Neural progenitor cell (in vitro differentiated cells): ENCODE data around the gene RNF150. TPM values are rescaled to one million over a fixed set of nuclear protein-coding genes. Genes with fewer than 3 reads are reported as not detected.

Experiments
- DNase-seq: peaks from one replicate; pipeline ENCODE4 v3.0.0-alpha.2; 2016; ENCODE audit warnings: low spot score
- H2AFZ ChIP-seq: fragments of 200-600 bp; sonication (generic); replicated peaks from 2 replicates; pipeline ENCODE4 v1.6.1; 2016; ENCODE audit warnings: antibody characterized with exemption
- H3F3A ChIP-seq: fragments of 200-600 bp; sonication (generic); 2 replicates; pipeline ENCODE4 v1.6.1; 2016; ENCODE audit warnings: antibody characterized with exemption, low read depth
- H3K27ac ChIP-seq: fragments of 200-600 bp; sonication (generic); 2 replicates; pipeline ENCODE4 v1.5.1; 2016; ENCODE audit warnings: mild to moderate bottlenecking
- H3K27me3 ChIP-seq: fragments of 200-600 bp; sonication (generic); 2 replicates; pipeline ENCODE4 v1.6.1; 2016; ENCODE audit warnings: mild to moderate bottlenecking, moderate library complexity
- H3K36me3 ChIP-seq: fragments of 200-600 bp; sonication (generic); 2 replicates; pipeline ENCODE4 v1.5.1; 2016
- H3K4me1 ChIP-seq: fragments of 200-600 bp; sonication (generic); 2 replicates; pipeline ENCODE4 v1.6.1; 2016; ENCODE audit warnings: mixed run types
- H3K4me2 ChIP-seq: fragments of 200-600 bp; sonication (generic); 2 replicates; pipeline ENCODE4 v1.6.1; 2016
- H3K4me3 ChIP-seq: fragments of 200-600 bp; sonication (generic); 2 replicates; pipeline ENCODE4 v1.5.1; 2016
- H3K79me2 ChIP-seq: fragments of 200-600 bp; sonication (generic); 2 replicates; pipeline ENCODE4 v1.6.1; 2016; ENCODE audit warnings: low read depth
- H3K9ac ChIP-seq: fragments of 200-600 bp; sonication (generic); 2 replicates; pipeline ENCODE4 v1.6.1; 2016
- H3K9me3 ChIP-seq: fragments of 200-600 bp; sonication (generic); 2 replicates; pipeline ENCODE4 v1.5.1; 2016; ENCODE audit warnings: low read depth
- H4K20me1 ChIP-seq: fragments of 200-600 bp; sonication (generic); 2 replicates; pipeline ENCODE4 v1.6.1; 2016; ENCODE audit warnings: low read depth
- H3K27ac Mint-ChIP-seq: 3 replicates; pipeline ENCODE4 v1.8.0; 2021; ENCODE audit warnings: mixed read lengths
- H3K27me3 Mint-ChIP-seq: 2 replicates; pipeline ENCODE4 v1.8.0; 2022; ENCODE audit warnings: low read depth, mild to moderate bottlenecking, inconsistent platforms, moderate library complexity, mixed read lengths; ENCODE audit not compliant: insufficient read depth
- H3K36me3 Mint-ChIP-seq: 3 replicates; pipeline ENCODE4 v1.8.0; 2021; ENCODE audit warnings: mixed read lengths
- H3K4me1 Mint-ChIP-seq: 3 replicates; pipeline ENCODE4 v1.8.0; 2021; ENCODE audit warnings: mixed read lengths
- H3K4me3 Mint-ChIP-seq: 3 replicates; pipeline ENCODE4 v1.8.0; 2021; ENCODE audit warnings: mild to moderate bottlenecking, moderate library complexity, mixed read lengths
- H3K9me3 Mint-ChIP-seq: 3 replicates; pipeline ENCODE4 v1.8.0; 2020; ENCODE audit warnings: mixed read lengths
- EZH2 ChIP-seq: fragments of 200-600 bp; sonication (generic); IDR thresholded peaks from 2 replicates; pipeline ENCODE4 v1.6.1; 2017; ENCODE audit warnings: antibody characterized with exemption, mild to moderate bottlenecking, moderate library complexity
- EZH2phosphoT487 ChIP-seq: fragments of 200-600 bp; sonication (generic); IDR thresholded peaks from 2 replicates; pipeline ENCODE4 v1.6.1; 2017; ENCODE audit warnings: antibody characterized with exemption
- total RNA-seq: library from RNA; depleted of rRNA; stranded (reverse); fragments of >200 nt; gene quantifications from 2 replicates; pipeline ENCODE4 v1.2.3, GENCODE V29; 2015; ENCODE audit warnings: low replicate concordance
- TF ChIP-seq, protein P1 (sequence below): fragments of 200-600 bp; sonication (generic); IDR thresholded peaks from 2 replicates; pipeline ENCODE4 v1.5.1; 2017; ENCODE audit warnings: antibody characterized with exemption, mild to moderate bottlenecking

RNF150 gene
- total RNA-seq, 1 donor from 2014 or later = 1.4 TPM

DNA sequence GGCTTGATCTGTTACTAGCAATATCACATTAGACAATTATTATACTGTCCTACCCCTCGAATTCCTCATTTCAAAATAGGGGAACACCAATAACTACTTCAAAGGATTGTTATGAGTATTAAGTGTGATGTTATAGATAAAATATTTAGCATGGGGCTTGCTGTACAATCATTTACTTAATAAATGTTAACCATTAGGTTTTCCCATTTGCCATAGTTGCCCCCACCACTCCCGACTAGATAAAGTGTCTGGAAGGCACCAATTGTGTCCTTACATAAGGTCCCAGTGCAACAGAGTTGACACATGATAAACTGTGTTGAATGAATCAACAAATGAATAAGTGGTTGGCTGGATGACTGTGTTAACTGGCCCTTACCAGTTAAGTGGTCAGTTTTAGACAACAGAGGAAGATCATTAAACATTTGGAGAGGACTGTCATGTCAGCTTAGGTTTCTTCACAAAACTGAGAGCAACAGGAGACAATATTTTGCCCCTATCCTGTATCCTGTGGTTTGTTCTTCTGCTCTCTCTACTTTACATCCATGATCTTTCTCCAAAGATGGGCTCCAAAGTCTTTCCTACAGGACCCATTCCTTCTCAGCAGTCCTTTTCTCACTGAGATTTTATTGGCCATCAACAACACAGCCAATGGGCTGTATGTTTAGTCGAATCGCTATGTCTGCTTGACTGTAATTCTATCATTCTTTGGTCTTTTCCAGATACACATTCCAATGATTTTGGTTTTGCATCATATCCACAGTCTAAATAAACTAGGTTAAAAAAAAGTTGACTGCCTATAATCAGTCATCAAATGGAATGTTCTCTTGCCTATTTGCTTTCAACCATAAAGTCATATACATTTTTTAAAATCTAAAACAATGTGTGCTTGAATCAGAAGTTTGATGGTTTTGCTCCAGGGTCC, 74.4 kb downstream of the RNF150 start:
- Histone ChIP-seq H4K20me1 (no peaks in the 10 kb centered on the region), H3K79me2 (no peaks in the 10 kb centered on the region), H3K27me3 (no peaks in the 10 kb centered on the region), H3K27ac (no peak overlapping the region), H2AFZ (no peak overlapping the region), H3K4me1 (no peaks in the 10 kb centered on the region), H3K4me3 (no peak overlapping the region), H3K36me3 (no peaks in the 10 kb centered on the region), H3F3A (no peaks in the 10 kb centered on the region), H3K4me2 (no peak overlapping the region), H3K9ac (no peak overlapping the region), H3K9me3 (no peaks in the 10 kb centered on the region)
- no peak overlapping the region for H3K4me3 Mint-ChIP-seq
- no peaks in the 10 kb centered on the region for H3K36me3 Mint-ChIP-seq
- H3K27me3 Mint-ChIP-seq = no peaks in the 10 kb centered on the region
- DNase-seq = no peak
- H3K27ac Mint-ChIP-seq = no peak overlapping the region
- TF ChIP-seq EZH2 (no peak), EZH2phosphoT487 (no peak)
- TF ChIP-seq, protein P1, sequence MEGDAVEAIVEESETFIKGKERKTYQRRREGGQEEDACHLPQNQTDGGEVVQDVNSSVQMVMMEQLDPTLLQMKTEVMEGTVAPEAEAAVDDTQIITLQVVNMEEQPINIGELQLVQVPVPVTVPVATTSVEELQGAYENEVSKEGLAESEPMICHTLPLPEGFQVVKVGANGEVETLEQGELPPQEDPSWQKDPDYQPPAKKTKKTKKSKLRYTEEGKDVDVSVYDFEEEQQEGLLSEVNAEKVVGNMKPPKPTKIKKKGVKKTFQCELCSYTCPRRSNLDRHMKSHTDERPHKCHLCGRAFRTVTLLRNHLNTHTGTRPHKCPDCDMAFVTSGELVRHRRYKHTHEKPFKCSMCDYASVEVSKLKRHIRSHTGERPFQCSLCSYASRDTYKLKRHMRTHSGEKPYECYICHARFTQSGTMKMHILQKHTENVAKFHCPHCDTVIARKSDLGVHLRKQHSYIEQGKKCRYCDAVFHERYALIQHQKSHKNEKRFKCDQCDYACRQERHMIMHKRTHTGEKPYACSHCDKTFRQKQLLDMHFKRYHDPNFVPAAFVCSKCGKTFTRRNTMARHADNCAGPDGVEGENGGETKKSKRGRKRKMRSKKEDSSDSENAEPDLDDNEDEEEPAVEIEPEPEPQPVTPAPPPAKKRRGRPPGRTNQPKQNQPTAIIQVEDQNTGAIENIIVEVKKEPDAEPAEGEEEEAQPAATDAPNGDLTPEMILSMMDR = no peak
- H3K9me3 Mint-ChIP-seq = no peaks in the 10 kb centered on the region
- no peaks in the 10 kb centered on the region for H3K4me1 Mint-ChIP-seq

DNA sequence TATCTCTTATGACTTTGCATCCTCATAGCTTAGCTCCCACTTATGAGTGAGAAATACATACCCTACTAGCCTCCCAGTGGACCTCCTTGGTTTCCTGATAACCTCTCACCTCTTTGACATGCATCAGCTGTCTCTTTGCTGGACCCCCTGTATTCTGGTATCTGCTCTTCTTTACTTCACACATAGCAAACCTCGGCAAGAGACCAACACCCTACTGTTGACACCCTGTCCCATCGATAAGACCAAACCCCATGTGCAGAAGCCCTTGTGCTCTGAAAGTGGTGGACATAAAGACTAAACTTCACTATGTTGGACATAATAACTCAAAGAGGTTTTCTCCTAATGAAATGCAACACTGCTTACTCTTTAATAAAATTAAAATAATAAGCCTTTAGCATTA, 75.7 kb downstream of the RNF150 start:
- Histone ChIP-seq H3K4me3 (no peak overlapping the region), H3K9ac (no peak overlapping the region), H3F3A (no peaks in the 10 kb centered on the region), H3K4me2 (no peak overlapping the region), H3K9me3 (no peaks in the 10 kb centered on the region), H3K79me2 (no peaks in the 10 kb centered on the region), H3K27me3 (no peaks in the 10 kb centered on the region), H2AFZ (no peak overlapping the region), H3K4me1 (no peaks in the 10 kb centered on the region), H4K20me1 (no peaks in the 10 kb centered on the region), H3K36me3 (no peaks in the 10 kb centered on the region), H3K27ac (no peak overlapping the region)
- Mint-ChIP-seq H3K36me3 (peaks cover 2% of the 10 kb centered on the region), H3K9me3 (no peaks in the 10 kb centered on the region), H3K27ac (no peak overlapping the region), H3K27me3 (no peaks in the 10 kb centered on the region), H3K4me1 (no peaks in the 10 kb centered on the region), H3K4me3 (no peak overlapping the region)
- no peak for DNase-seq
- TF ChIP-seq EZH2 = no peak
- TF ChIP-seq EZH2phosphoT487 = no peak
- TF ChIP-seq, protein P1 = no peak

DNA sequence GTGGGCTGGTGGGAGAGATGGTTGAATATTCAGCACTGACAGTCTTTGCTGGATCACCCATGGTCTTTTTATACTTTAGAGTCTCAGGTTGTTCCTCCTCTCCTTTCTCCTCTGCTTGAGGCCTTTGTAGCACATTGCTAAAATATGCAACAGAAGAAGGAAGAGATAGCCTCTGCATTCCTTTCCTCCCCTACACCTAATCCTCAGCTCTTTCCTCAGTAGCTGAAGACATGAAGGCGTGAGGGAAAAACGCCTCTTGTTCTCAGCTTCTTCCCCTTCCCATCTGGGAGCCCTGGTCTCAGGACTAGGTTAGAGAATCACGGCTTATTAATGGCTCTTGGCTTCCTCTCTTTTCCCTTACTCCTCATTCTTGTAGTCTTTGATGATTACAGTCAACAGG, 76.8 kb downstream of the RNF150 start:
- H3K4me3 Mint-ChIP-seq = no peak overlapping the region
- no peaks in the 10 kb centered on the region for H3K9me3 ChIP-seq
- H3K27me3 ChIP-seq = no peaks in the 10 kb centered on the region
- no peaks in the 10 kb centered on the region for H3K27me3 Mint-ChIP-seq
- peak; percentile 15 for DNase-seq
- no peak overlapping the region for H3K27ac ChIP-seq
- H3K4me1 ChIP-seq = no peaks in the 10 kb centered on the region
- no peaks in the 10 kb centered on the region for H3F3A ChIP-seq
- H3K4me3 ChIP-seq = no peak overlapping the region
- H3K9ac ChIP-seq = no peak overlapping the region
- H3K4me1 Mint-ChIP-seq = no peaks in the 10 kb centered on the region
- no peaks in the 10 kb centered on the region for H4K20me1 ChIP-seq
- TF ChIP-seq EZH2phosphoT487 (no peak), EZH2 (no peak)
- TF ChIP-seq, protein P1 = no peak
- peaks cover 2% of the 10 kb centered on the region for H3K36me3 Mint-ChIP-seq
- H3K79me2 ChIP-seq = no peaks in the 10 kb centered on the region
- no peaks in the 10 kb centered on the region for H3K36me3 ChIP-seq
- no peak overlapping the region for H3K4me2 ChIP-seq
- no peak overlapping the region for H2AFZ ChIP-seq
- H3K9me3 Mint-ChIP-seq = peaks cover 6% of the 10 kb centered on the region
- no peak overlapping the region for H3K27ac Mint-ChIP-seq
